ENCODE measurements around the gene EPPIN.
A peak's percentile ranks its signal among the peaks of the same experiment; 100 is the strongest.

DNA sequence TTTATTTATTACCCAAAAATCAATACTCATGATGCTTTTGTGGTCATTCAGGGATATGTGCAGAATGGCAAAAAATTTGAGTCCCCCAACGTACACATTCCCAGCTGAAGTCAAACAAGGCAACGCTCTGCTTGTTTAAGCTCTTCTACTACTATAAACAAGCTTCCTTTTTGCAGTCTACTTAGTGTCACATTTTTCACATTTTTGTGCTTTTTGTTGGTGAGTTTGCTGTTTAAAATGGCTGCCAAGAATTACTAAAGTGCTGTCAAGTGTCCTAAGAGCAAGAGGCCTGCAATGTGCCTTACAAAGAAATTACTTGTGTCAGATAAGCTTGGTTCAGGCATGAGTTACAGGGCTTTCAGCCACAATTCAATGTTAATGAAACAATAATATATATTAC is 29.8 kb upstream of the EPPIN start:
- TF ChIP-seq, protein P1, sequence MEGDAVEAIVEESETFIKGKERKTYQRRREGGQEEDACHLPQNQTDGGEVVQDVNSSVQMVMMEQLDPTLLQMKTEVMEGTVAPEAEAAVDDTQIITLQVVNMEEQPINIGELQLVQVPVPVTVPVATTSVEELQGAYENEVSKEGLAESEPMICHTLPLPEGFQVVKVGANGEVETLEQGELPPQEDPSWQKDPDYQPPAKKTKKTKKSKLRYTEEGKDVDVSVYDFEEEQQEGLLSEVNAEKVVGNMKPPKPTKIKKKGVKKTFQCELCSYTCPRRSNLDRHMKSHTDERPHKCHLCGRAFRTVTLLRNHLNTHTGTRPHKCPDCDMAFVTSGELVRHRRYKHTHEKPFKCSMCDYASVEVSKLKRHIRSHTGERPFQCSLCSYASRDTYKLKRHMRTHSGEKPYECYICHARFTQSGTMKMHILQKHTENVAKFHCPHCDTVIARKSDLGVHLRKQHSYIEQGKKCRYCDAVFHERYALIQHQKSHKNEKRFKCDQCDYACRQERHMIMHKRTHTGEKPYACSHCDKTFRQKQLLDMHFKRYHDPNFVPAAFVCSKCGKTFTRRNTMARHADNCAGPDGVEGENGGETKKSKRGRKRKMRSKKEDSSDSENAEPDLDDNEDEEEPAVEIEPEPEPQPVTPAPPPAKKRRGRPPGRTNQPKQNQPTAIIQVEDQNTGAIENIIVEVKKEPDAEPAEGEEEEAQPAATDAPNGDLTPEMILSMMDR (IDR thresholded peaks at IDR 0.05) = no peak
- peak in 1 of 2 donors; percentile 13 for TF ChIP-seq POLR2AphosphoS5 (IDR thresholded peaks at IDR 0.05; ENCODE audit: insufficient read depth in 1 of 2, low read depth in 1 of 2)
